RWPE2 (cell line): ENCODE data around the gene TRAK1.

Experiments
- ATAC-seq: fragments of 200-7000 bp; cut with Tn5 transposase; 3 replicates; pipeline ENCODE4 v1.9.1; 2021; ENCODE audit warnings: low read depth
- DNase-seq: peaks from one replicate; pipeline ENCODE4 v3.0.0-alpha.2; 2020; ENCODE audit warnings: low spot score
- H3K27ac ChIP-seq: fragments of 450-650 bp; 2 replicates; pipeline ENCODE4 v1.5.1; 2017; ENCODE audit warnings: mild to moderate bottlenecking; ENCODE audit not compliant: poor library complexity, severe bottlenecking
- H3K27me3 ChIP-seq: fragments of 250-450 bp; sonication (Bioruptor Pico); 2 replicates; pipeline ENCODE4 v1.5.1; 2021; ENCODE audit warnings: mild to moderate bottlenecking, moderate library complexity; ENCODE audit not compliant: insufficient read depth, poor library complexity, severe bottlenecking
- H3K36me3 ChIP-seq: fragments of 250-450 bp; sonication (Bioruptor Pico); 2 replicates; pipeline ENCODE4 v1.5.1; 2020; ENCODE audit warnings: low read depth, mild to moderate bottlenecking, moderate library complexity
- H3K4me1 ChIP-seq: fragments of 250-450 bp; sonication (Bioruptor Pico); 2 replicates; pipeline ENCODE4 v1.5.1; 2021; ENCODE audit warnings: mild to moderate bottlenecking, moderate library complexity; ENCODE audit not compliant: insufficient read depth, poor library complexity, severe bottlenecking
- H3K4me3 ChIP-seq: fragments of 250-450 bp; sonication (Bioruptor Pico); 2 replicates; pipeline ENCODE4 v1.5.1; 2021; ENCODE audit warnings: mild to moderate bottlenecking, moderate library complexity; ENCODE audit not compliant: severe bottlenecking
- H3K9me3 ChIP-seq: fragments of 250-450 bp; sonication (Bioruptor Pico); 2 replicates; pipeline ENCODE4 v1.5.1; 2021; ENCODE audit warnings: mild to moderate bottlenecking, moderate library complexity; ENCODE audit not compliant: severe bottlenecking
- CTCF ChIP-seq: fragments of 450-650 bp; IDR thresholded peaks from one replicate; pipeline ENCODE4 v1.5.1; 2017; ENCODE audit warnings: mild to moderate bottlenecking, moderate library complexity; ENCODE audit not compliant: poor library complexity, severe bottlenecking

The TRAK1 gene

GRCh38 chr3:42092006-42092405 is 849 bp downstream of the TRAK1 start:
- no peaks in the 10 kb centered on the region for H3K27me3 ChIP-seq
- H3K4me1 ChIP-seq, result peaks cover 17% of the 10 kb centered on the region
- DNase-seq (no peak), ATAC-seq (no peak)
- no peaks in the 10 kb centered on the region for H3K9me3 ChIP-seq
- no peak overlapping the region for H3K4me3 ChIP-seq
- H3K36me3 ChIP-seq, result 0 out of 2 replicates have a peak, but pooled peaks cover 5% of the 10 kb centered on the region
- peak overlapping the region; percentile 76 for H3K27ac ChIP-seq
- TF ChIP-seq CTCF, result no peak

- no peak overlapping the region for H3K27ac ChIP-seq
- H3K9me3 ChIP-seq, result no peaks in the 10 kb centered on the region
- H3K27me3 ChIP-seq, result no peaks in the 10 kb centered on the region
- DNase-seq (no peak), ATAC-seq (no peak)
- H3K4me1 ChIP-seq, result peaks cover 22% of the 10 kb centered on the region
- 0 out of 2 replicates have a peak, but pooled peaks cover 5% of the 10 kb centered on the region for H3K36me3 ChIP-seq
- TF ChIP-seq CTCF, result no peak
- H3K4me3 ChIP-seq, result no peak overlapping the region
Observed at GRCh38 chr3:42094128-42094527, 3.0 kb downstream of the TRAK1 start.

- H3K27me3 ChIP-seq, result no peaks in the 10 kb centered on the region
- DNase-seq (no peak), ATAC-seq (no peak)
- TF ChIP-seq CTCF, result no peak
- H3K4me3 ChIP-seq, result no peak overlapping the region
- H3K9me3 ChIP-seq, result no peaks in the 10 kb centered on the region
- 0 out of 2 replicates have a peak, but pooled peaks cover under 1% of the 10 kb centered on the region for H3K36me3 ChIP-seq
- H3K4me1 ChIP-seq, result peaks cover 22% of the 10 kb centered on the region
- no peak overlapping the region for H3K27ac ChIP-seq
Observed at GRCh38 chr3:42094691-42095391, 3.7 kb downstream of the TRAK1 start.

- peaks cover 21% of the 10 kb centered on the region for H3K4me1 ChIP-seq
- no peaks in the 10 kb centered on the region for H3K9me3 ChIP-seq
- ATAC-seq (no peak), DNase-seq (no peak)
- no peak overlapping the region for H3K4me3 ChIP-seq
- no peak for TF ChIP-seq CTCF
- H3K27ac ChIP-seq, result no peak overlapping the region
- no peaks in the 10 kb centered on the region for H3K27me3 ChIP-seq
- H3K36me3 ChIP-seq, result no peaks in the 10 kb centered on the region
Observed at GRCh38 chr3:42095540-42095939, 4.4 kb downstream of the TRAK1 start.
